Hepatocyte (in vitro differentiated cells): ENCODE data around the gene LRBA. TPM values are rescaled to one million over a fixed set of nuclear protein-coding genes. Genes with fewer than 3 reads are reported as not detected.
"Not testable (repeated sequence)": the region's sequence is repeated elsewhere in the genome, so short reads cannot be mapped to it uniquely, and the experiment has no call there.

ENCODE experiments used
- DNase-seq: peaks from one replicate; pipeline ENCODE4 v3.0.0-alpha.2; 2016; ENCODE audit warnings: low spot score
- H2AFZ ChIP-seq: fragments of 200-600 bp; sonication (generic); 2 replicates; pipeline ENCODE4 v1.6.0; 2016; ENCODE audit warnings: antibody characterized with exemption, mild to moderate bottlenecking
- H3K27ac ChIP-seq: fragments of 200-600 bp; sonication (generic); 2 replicates; pipeline ENCODE4 v1.5.1; 2016; ENCODE audit warnings: mild to moderate bottlenecking
- H3K27me3 ChIP-seq: fragments of 200-600 bp; sonication (generic); 2 replicates; pipeline ENCODE4 v1.6.1; 2016
- H3K36me3 ChIP-seq: fragments of 200-600 bp; sonication (generic); replicated peaks from 2 replicates; pipeline ENCODE4 v1.5.1; 2016; ENCODE audit warnings: low read depth; ENCODE audit not compliant: insufficient read depth
- H3K4me1 ChIP-seq: fragments of 200-600 bp; sonication (generic); 2 replicates; pipeline ENCODE4 v1.5.1; 2016; ENCODE audit warnings: mild to moderate bottlenecking, moderate library complexity; ENCODE audit not compliant: insufficient read depth
- H3K4me2 ChIP-seq: fragments of 200-600 bp; sonication (generic); 2 replicates; pipeline ENCODE4 v1.6.0; 2016
- H3K4me3 ChIP-seq: fragments of 200-600 bp; sonication (generic); 2 replicates; pipeline ENCODE4 v1.5.1; 2016; ENCODE audit warnings: mild to moderate bottlenecking
- H3K79me2 ChIP-seq: fragments of 200-600 bp; sonication (generic); 2 replicates; pipeline ENCODE4 v1.6.0; 2017; ENCODE audit warnings: mild to moderate bottlenecking
- H3K9me2 ChIP-seq: fragments of 200-600 bp; sonication (generic); replicated peaks from 2 replicates; pipeline ENCODE4 v1.6.0; 2017; ENCODE audit warnings: mild to moderate bottlenecking; ENCODE audit not compliant: insufficient read depth
- H3K9me3 ChIP-seq: fragments of 200-600 bp; sonication (generic); 2 replicates; pipeline ENCODE4 v1.5.1; 2016; ENCODE audit warnings: low read depth, mild to moderate bottlenecking
- H4K20me1 ChIP-seq: fragments of 200-600 bp; sonication (generic); 2 replicates; pipeline ENCODE4 v1.6.0; 2016; ENCODE audit warnings: mild to moderate bottlenecking; ENCODE audit not compliant: insufficient read depth, poor library complexity, severe bottlenecking
- CTCF ChIP-seq: fragments of 200-600 bp; sonication (generic); IDR thresholded peaks from 2 replicates; pipeline ENCODE4 v1.5.1; 2016; ENCODE audit warnings: antibody characterized with exemption, mild to moderate bottlenecking; ENCODE audit not compliant: poor library complexity
- EZH2 ChIP-seq: fragments of 200-600 bp; sonication (generic); IDR thresholded peaks from 2 replicates; pipeline ENCODE4 v1.6.1; 2016; ENCODE audit warnings: antibody characterized with exemption, mild to moderate bottlenecking, borderline replicate concordance
- EZH2phosphoT487 ChIP-seq: fragments of 200-600 bp; sonication (generic); IDR thresholded peaks from one replicate; pipeline ENCODE4 v1.6.1; 2018; ENCODE audit warnings: antibody characterized with exemption, mild to moderate bottlenecking, low read depth, moderate library complexity; ENCODE audit not compliant: unreplicated experiment, severe bottlenecking
- WGBS: methylation state at CpG from one replicate; pipeline ENCODE4 v1.1.6; 2016; ENCODE audit warnings: low lambda C conversion rate; ENCODE audit errors: missing lambda C conversion rate; 5-methylcytosine and 5-hydroxymethylcytosine counted together
- polyA plus RNA-seq: library from polyadenylated mRNA; unstranded; fragments of >200 nt; fragmentation: Nextera tagmentation; extraction: Ambion mirVana; gene quantifications from 2 replicates; pipeline ENCODE4 v1.2.1, GENCODE V29; 2016
- total RNA-seq: library from RNA; depleted of rRNA; stranded (reverse); fragments of >200 nt; gene quantifications from 2 replicates; pipeline ENCODE4 v1.2.3, GENCODE V29; 2014

LRBA gene
- total and polyA plus RNA-seq, 2 experiments from 2014 or later = 14.1 to 69.4 TPM

GRCh38 chr4:150569998-150570535, 445.0 kb downstream of the LRBA start:
- TF ChIP-seq EZH2phosphoT487 (no peak), EZH2 (no peak), CTCF (no peak)
- H3K4me2 ChIP-seq = no peak overlapping the region

GRCh38 chr4:150569384-150569987, 445.6 kb downstream of the LRBA start:
- H3K27ac ChIP-seq = no peak overlapping the region
- no peaks in the 10 kb centered on the region for H3K4me1 ChIP-seq
- 80% methylated on average over 5 of the region's 5 CpGs for WGBS
- H3K36me3 ChIP-seq = no peaks in the 10 kb centered on the region
- H3K9me2 ChIP-seq = no peaks in the 10 kb centered on the region
- no peaks in the 10 kb centered on the region for H3K9me3 ChIP-seq
- no peak for DNase-seq
- H2AFZ ChIP-seq = no peak overlapping the region
- no peaks in the 10 kb centered on the region for H3K27me3 ChIP-seq
- no peak overlapping the region for H3K4me3 ChIP-seq
- no peak overlapping the region for H3K4me2 ChIP-seq
- H3K79me2 ChIP-seq = no peaks in the 10 kb centered on the region
- H4K20me1 ChIP-seq = no peaks in the 10 kb centered on the region
- TF ChIP-seq CTCF (no peak), EZH2 (no peak), EZH2phosphoT487 (no peak)

More at GRCh38 chr4:150569998-150570535, 445.0 kb downstream of the LRBA start:
- Histone ChIP-seq H3K4me3 (no peak overlapping the region), H3K9me3 (no peaks in the 10 kb centered on the region), H3K27me3 (no peaks in the 10 kb centered on the region), H2AFZ (no peak overlapping the region), H4K20me1 (no peaks in the 10 kb centered on the region), H3K9me2 (no peaks in the 10 kb centered on the region), H3K79me2 (no peaks in the 10 kb centered on the region), H3K36me3 (no peaks in the 10 kb centered on the region), H3K4me1 (no peaks in the 10 kb centered on the region), H3K27ac (no peak overlapping the region)
- DNase-seq = no peak
- 88% methylated on average over 4 of the region's 4 CpGs for WGBS

GRCh38 chr4:150567070-150567469, 448.0 kb downstream of the LRBA start:
- Histone ChIP-seq H3K4me2 (no peak overlapping the region), H3K79me2 (no peaks in the 10 kb centered on the region), H4K20me1 (no peaks in the 10 kb centered on the region), H3K36me3 (no peaks in the 10 kb centered on the region), H2AFZ (no peak overlapping the region), H3K9me3 (no peaks in the 10 kb centered on the region), H3K4me3 (no peak overlapping the region), H3K9me2 (no peaks in the 10 kb centered on the region), H3K27ac (no peak overlapping the region), H3K27me3 (no peaks in the 10 kb centered on the region), H3K4me1 (no peaks in the 10 kb centered on the region)
- WGBS = 86% methylated on average over 3 of the region's 3 CpGs
- no peak for DNase-seq
- TF ChIP-seq EZH2phosphoT487 (no peak), CTCF (no peak), EZH2 (no peak)

GRCh38 chr4:150564967-150565366, 450.1 kb downstream of the LRBA start:
- H3K36me3 ChIP-seq, H2AFZ ChIP-seq, H4K20me1 ChIP-seq, H3K9me2 ChIP-seq, H3K9me3 ChIP-seq, H3K27me3 ChIP-seq, H3K79me2 ChIP-seq, H3K27ac ChIP-seq, H3K4me2 ChIP-seq, H3K4me1 ChIP-seq, DNase-seq, H3K4me3 ChIP-seq: not testable (repeated sequence)
- WGBS = 96% methylated on average over 2 of the region's 2 CpGs
